Keratinocyte (primary cell): ENCODE measurements around the gene RTBDN.

Experiments used
- EZH2 ChIP-seq: IDR thresholded peaks from one replicate; pipeline ENCODE4 v1.6.1; 2012; ENCODE audit warnings: inconsistent platforms, mild to moderate bottlenecking, low read length, moderate library complexity
- TF ChIP-seq, protein P1 (sequence below), 3 experiments: IDR thresholded peaks in 1 of 3; conservative IDR thresholded peaks in 1 of 3; optimal IDR thresholded peaks in 1 of 3; 2 replicates in 2 of 3; 3 replicates in 1 of 3; pipeline versions ENCODE3 to v1.5.1; 2011; ENCODE audit warnings: low read length in 3 of 3, mild to moderate bottlenecking in 3 of 3, moderate library complexity in 2 of 3, control low read depth in 1 of 3, inconsistent platforms in 1 of 3; ENCODE audit not compliant: insufficient read depth in 2 of 3; ENCODE audit errors: extremely low read depth in 1 of 3

DNA sequence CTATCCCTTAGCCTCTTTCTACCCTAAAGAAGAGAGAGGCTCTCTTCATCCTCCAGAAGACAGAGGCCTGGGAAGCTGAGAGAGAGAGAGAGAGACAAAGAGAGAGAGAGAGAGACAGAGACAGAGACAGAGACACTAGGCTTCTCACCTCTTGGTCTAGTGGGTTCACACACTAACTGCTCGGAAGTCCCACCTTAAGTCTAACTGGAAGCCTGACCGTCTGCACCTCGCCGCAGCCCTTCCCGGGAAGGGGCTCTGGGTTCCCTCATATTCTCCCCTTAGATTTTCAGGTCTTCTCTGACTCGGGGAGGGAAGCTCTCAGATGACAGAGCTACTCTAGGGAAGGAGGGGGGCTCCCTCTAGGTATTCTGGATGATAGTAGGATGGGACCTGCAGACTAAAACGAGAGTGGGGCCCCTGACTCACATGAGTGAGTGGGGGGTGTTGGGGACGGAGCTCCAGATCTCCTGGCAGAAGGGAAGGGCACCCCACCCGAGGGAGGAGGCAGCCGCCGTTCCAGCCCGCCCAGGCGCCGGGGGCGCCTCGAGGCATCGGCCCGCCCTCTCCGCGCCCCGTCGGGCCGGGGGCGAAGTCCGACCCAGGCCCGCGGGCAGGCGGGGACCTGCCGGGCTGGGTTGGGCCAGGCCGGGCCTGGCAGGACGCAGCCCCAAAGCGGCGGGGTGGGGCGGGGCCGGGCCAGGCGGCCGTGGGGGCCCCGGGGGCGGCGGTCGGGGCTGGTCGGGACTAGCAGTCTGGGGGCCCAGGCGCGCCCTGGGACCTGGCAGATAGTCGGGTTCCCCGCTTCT, 45.1 kb downstream of the RTBDN start:
- TF ChIP-seq, protein P1, sequence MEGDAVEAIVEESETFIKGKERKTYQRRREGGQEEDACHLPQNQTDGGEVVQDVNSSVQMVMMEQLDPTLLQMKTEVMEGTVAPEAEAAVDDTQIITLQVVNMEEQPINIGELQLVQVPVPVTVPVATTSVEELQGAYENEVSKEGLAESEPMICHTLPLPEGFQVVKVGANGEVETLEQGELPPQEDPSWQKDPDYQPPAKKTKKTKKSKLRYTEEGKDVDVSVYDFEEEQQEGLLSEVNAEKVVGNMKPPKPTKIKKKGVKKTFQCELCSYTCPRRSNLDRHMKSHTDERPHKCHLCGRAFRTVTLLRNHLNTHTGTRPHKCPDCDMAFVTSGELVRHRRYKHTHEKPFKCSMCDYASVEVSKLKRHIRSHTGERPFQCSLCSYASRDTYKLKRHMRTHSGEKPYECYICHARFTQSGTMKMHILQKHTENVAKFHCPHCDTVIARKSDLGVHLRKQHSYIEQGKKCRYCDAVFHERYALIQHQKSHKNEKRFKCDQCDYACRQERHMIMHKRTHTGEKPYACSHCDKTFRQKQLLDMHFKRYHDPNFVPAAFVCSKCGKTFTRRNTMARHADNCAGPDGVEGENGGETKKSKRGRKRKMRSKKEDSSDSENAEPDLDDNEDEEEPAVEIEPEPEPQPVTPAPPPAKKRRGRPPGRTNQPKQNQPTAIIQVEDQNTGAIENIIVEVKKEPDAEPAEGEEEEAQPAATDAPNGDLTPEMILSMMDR (optimal IDR thresholded peaks at IDR 0.05 in 1 of 3, IDR thresholded peaks at IDR 0.05 in 1 of 3, conservative IDR thresholded peaks at IDR 0.05 in 1 of 3; ENCODE audit: extremely low read depth in 1 of 3, insufficient read depth in 2 of 3, low read length in 3 of 3): no peak
- TF ChIP-seq EZH2: no peak
